T-helper 2 cell treated with Interferon-gamma antibody and Interleukin-4, amounts not matched to agents 5 μg/mL and 100 μg/mL, for 36 hours (primary cell): ENCODE data around the gene RAVER1.

Experiments used
- DNase-seq: peaks from one replicate; pipeline ENCODE4 v3.0.0; 2021; ENCODE audit warnings: low spot score
- H3K27ac Mint-ChIP-seq: one replicate; pipeline ENCODE4 v1.8.0; 2021; ENCODE audit warnings: mild to moderate bottlenecking, mixed read lengths
- H3K27me3 Mint-ChIP-seq: one replicate; pipeline ENCODE4 v1.8.0; 2021; ENCODE audit warnings: low read depth, mixed read lengths
- H3K36me3 Mint-ChIP-seq: one replicate; pipeline ENCODE4 v1.8.0; 2021; ENCODE audit warnings: low read depth, mixed read lengths
- H3K4me1 Mint-ChIP-seq: one replicate; pipeline ENCODE4 v1.8.0; 2021; ENCODE audit warnings: low read depth, mixed read lengths
- H3K4me3 Mint-ChIP-seq: one replicate; pipeline ENCODE4 v1.8.0; 2022; ENCODE audit warnings: mild to moderate bottlenecking, moderate library complexity, mixed read lengths
- H3K9me3 Mint-ChIP-seq: one replicate; pipeline ENCODE4 v1.8.0; 2021; ENCODE audit warnings: mixed read lengths

Gene RAVER1

GRCh38 chr19:10269333-10270179 lies 63.8 kb downstream of the RAVER1 start:
- H3K27ac Mint-ChIP-seq = peak overlapping the region; percentile 92
- H3K36me3 Mint-ChIP-seq = peaks cover 8% of the 10 kb centered on the region
- no peaks in the 10 kb centered on the region for H3K27me3 Mint-ChIP-seq
- H3K4me3 Mint-ChIP-seq = peak overlapping the region; percentile 87
- no peaks in the 10 kb centered on the region for H3K9me3 Mint-ChIP-seq
- H3K4me1 Mint-ChIP-seq = peaks cover 30% of the 10 kb centered on the region
- DNase-seq = peak; percentile 83

GRCh38 chr19:10268071-10268470 lies 65.3 kb downstream of the RAVER1 start:
- Mint-ChIP-seq H3K36me3 (peaks cover 4% of the 10 kb centered on the region), H3K4me3 (no peak overlapping the region), H3K9me3 (no peaks in the 10 kb centered on the region), H3K4me1 (peaks cover 27% of the 10 kb centered on the region), H3K27ac (no peak overlapping the region), H3K27me3 (no peaks in the 10 kb centered on the region)
- DNase-seq = no peak

DNA sequence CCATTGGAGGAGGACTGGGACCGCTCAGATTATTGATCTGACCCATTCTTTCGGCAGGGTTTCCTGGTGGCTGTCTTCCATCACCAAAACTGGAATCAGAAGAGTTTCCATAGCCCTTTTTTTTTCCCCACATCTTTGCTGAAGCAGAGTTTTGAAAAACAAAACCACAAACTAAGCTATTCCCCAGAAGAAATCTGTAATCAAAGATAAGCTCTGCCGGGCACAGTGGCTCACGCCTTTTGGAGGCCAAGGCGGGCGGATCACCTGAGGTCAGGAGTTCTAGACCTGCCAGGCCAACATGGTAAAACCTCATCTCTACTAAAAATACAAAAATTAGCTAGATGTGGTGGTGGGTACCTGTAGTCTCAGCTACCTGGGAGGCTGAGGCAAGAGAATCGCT lies 66.6 kb downstream of the RAVER1 start:
- no peak overlapping the region for H3K4me3 Mint-ChIP-seq
- DNase-seq = no peak
- H3K27ac Mint-ChIP-seq = no peak overlapping the region
- H3K27me3 Mint-ChIP-seq = no peaks in the 10 kb centered on the region
- no peaks in the 10 kb centered on the region for H3K9me3 Mint-ChIP-seq
- peaks cover 23% of the 10 kb centered on the region for H3K4me1 Mint-ChIP-seq
- H3K36me3 Mint-ChIP-seq = peaks cover 1% of the 10 kb centered on the region
